ENCODE measurements around the gene STXBP4. TPM values are rescaled to one million over a fixed set of nuclear protein-coding genes. Genes with fewer than 3 reads are reported as not detected.

STXBP4 gene
- total and polyA plus RNA-seq, 2 donors from 2014 or later: 4.5 to 20.2 TPM

- DNase-seq: no peak
- no peak overlapping the region for H3K27ac ChIP-seq (ENCODE audit: low read depth in 2 of 2, low read length in 2 of 2)
- no peak overlapping the region for H3K4me3 ChIP-seq (ENCODE audit: low read length in 3 of 3)
- intact Hi-C loops (cut with DNase I): no loop called here
- no peak for TF ChIP-seq CTCF (IDR thresholded peaks at IDR 0.05; ENCODE audit: borderline replicate concordance, extremely low read depth, insufficient read depth)
- H3K4me1 ChIP-seq (ENCODE audit: control insufficient read depth in 2 of 3, insufficient read depth in 2 of 3, low read depth in 1 of 3, low read length in 3 of 3): no peaks in the 10 kb centered on the region
- peaks cover 0 to 9% (median 0%) of the 10 kb centered on the region in 3 donors for H3K36me3 ChIP-seq (ENCODE audit: control insufficient read depth in 2 of 3, insufficient read depth in 3 of 3, low read length in 3 of 3)
- no peak overlapping the region for H3K9ac ChIP-seq (ENCODE audit: low read length in 3 of 3)
- H3K9me3 ChIP-seq (ENCODE audit: control insufficient read depth in 2 of 3, insufficient read depth in 1 of 3, low read length in 3 of 3): no peaks in the 10 kb centered on the region
- no peak for FAIRE-seq
- H3K27me3 ChIP-seq (ENCODE audit: control insufficient read depth, insufficient read depth, low read length): no peaks in the 10 kb centered on the region
These were observed 23.8 kb upstream of the STXBP4 start for GRCh38 chr17:54944796-54945195.

GRCh38 chr17:54945231-54945630 is 23.3 kb upstream of the STXBP4 start:
- no peaks in the 10 kb centered on the region for H3K27me3 ChIP-seq (ENCODE audit: control insufficient read depth, insufficient read depth, low read length)
- no peaks in the 10 kb centered on the region for H3K4me1 ChIP-seq (ENCODE audit: control insufficient read depth in 2 of 3, insufficient read depth in 2 of 3, low read depth in 1 of 3, low read length in 3 of 3)
- DNase-seq: no peak
- H3K9me3 ChIP-seq (ENCODE audit: control insufficient read depth in 2 of 3, insufficient read depth in 1 of 3, low read length in 3 of 3): no peaks in the 10 kb centered on the region
- H3K36me3 ChIP-seq (ENCODE audit: control insufficient read depth in 2 of 3, insufficient read depth in 3 of 3, low read length in 3 of 3): peaks cover 0 to 6% (median 0%) of the 10 kb centered on the region in 3 donors
- no peak for FAIRE-seq
- H3K4me3 ChIP-seq (ENCODE audit: low read length in 3 of 3): no peak overlapping the region
- intact Hi-C loops (cut with DNase I): no loop called here
- H3K27ac ChIP-seq (ENCODE audit: low read depth in 2 of 2, low read length in 2 of 2): no peak overlapping the region
- no peak overlapping the region for H3K9ac ChIP-seq (ENCODE audit: low read length in 3 of 3)
- no peak for TF ChIP-seq CTCF (IDR thresholded peaks at IDR 0.05; ENCODE audit: borderline replicate concordance, extremely low read depth, insufficient read depth)

GRCh38 chr17:54945671-54946070 is 22.9 kb upstream of the STXBP4 start:
- FAIRE-seq (no peak), DNase-seq (no peak)
- peaks cover 0 to 8% (median 0%) of the 10 kb centered on the region in 3 donors for H3K36me3 ChIP-seq (ENCODE audit: control insufficient read depth in 2 of 3, insufficient read depth in 3 of 3, low read length in 3 of 3)
- H3K27me3 ChIP-seq (ENCODE audit: control insufficient read depth, insufficient read depth, low read length): no peaks in the 10 kb centered on the region
- no peak for TF ChIP-seq CTCF (IDR thresholded peaks at IDR 0.05; ENCODE audit: borderline replicate concordance, extremely low read depth, insufficient read depth)
- H3K9ac ChIP-seq (ENCODE audit: low read length in 3 of 3): no peak overlapping the region
- no peak overlapping the region for H3K4me3 ChIP-seq (ENCODE audit: low read length in 3 of 3)
- no peaks in the 10 kb centered on the region for H3K4me1 ChIP-seq (ENCODE audit: control insufficient read depth in 2 of 3, insufficient read depth in 2 of 3, low read depth in 1 of 3, low read length in 3 of 3)
- H3K9me3 ChIP-seq (ENCODE audit: control insufficient read depth in 2 of 3, insufficient read depth in 1 of 3, low read length in 3 of 3): no peaks in the 10 kb centered on the region
- intact Hi-C loops (cut with DNase I): no loop called here
- no peak overlapping the region for H3K27ac ChIP-seq (ENCODE audit: low read depth in 2 of 2, low read length in 2 of 2)

- intact Hi-C loops (cut with DNase I): no loop called here
- H3K4me3 ChIP-seq (ENCODE audit: low read length in 3 of 3): no peak overlapping the region
- DNase-seq (no peak), FAIRE-seq (no peak)
- H3K36me3 ChIP-seq (ENCODE audit: control insufficient read depth in 2 of 3, insufficient read depth in 3 of 3, low read length in 3 of 3): peaks cover 0 to 10% (median 0%) of the 10 kb centered on the region in 3 donors
- TF ChIP-seq CTCF (IDR thresholded peaks at IDR 0.05; ENCODE audit: borderline replicate concordance, extremely low read depth, insufficient read depth): no peak
- no peaks in the 10 kb centered on the region for H3K27me3 ChIP-seq (ENCODE audit: control insufficient read depth, insufficient read depth, low read length)
- H3K4me1 ChIP-seq (ENCODE audit: control insufficient read depth in 2 of 3, insufficient read depth in 2 of 3, low read depth in 1 of 3, low read length in 3 of 3): no peaks in the 10 kb centered on the region
- no peaks in the 10 kb centered on the region for H3K9me3 ChIP-seq (ENCODE audit: control insufficient read depth in 2 of 3, insufficient read depth in 1 of 3, low read length in 3 of 3)
- no peak overlapping the region for H3K27ac ChIP-seq (ENCODE audit: low read depth in 2 of 2, low read length in 2 of 2)
- no peak overlapping the region for H3K9ac ChIP-seq (ENCODE audit: low read length in 3 of 3)
These were observed 21.2 kb upstream of the STXBP4 start for GRCh38 chr17:54947396-54947795.

All from kidney (tissue), 14 donors.